B cell (primary cell): ENCODE results near the gene IST1.

ENCODE experiments used
- CTCF ChIP-seq: fragments of 200-600 bp; IDR thresholded peaks from one replicate; pipeline ENCODE4 v1.8.0; 2022; ENCODE audit warnings: antibody characterized with exemption, mild to moderate bottlenecking
- EZH2 ChIP-seq: IDR thresholded peaks from 2 replicates; pipeline ENCODE4 v1.6.1; 2012; ENCODE audit warnings: borderline replicate concordance, low read depth, mild to moderate bottlenecking, moderate library complexity, low read length; ENCODE audit not compliant: insufficient read depth, poor library complexity, severe bottlenecking

GRCh38 chr16:71846431-71846830 lies 48.9 kb upstream of the IST1 start:
- TF ChIP-seq EZH2 (no peak), CTCF (no peak)
